Thyroid gland (tissue), 4 donors: ENCODE data around the gene BCDIN3D. TPM values are rescaled to one million over a fixed set of nuclear protein-coding genes. Genes with fewer than 3 reads are reported as not detected.

Experiments
- DNase-seq, 2 donors: peaks; one replicate each; pipeline ENCODE4 v3.0.0-alpha.2; 2019
- H3K27ac ChIP-seq, 3 donors: fragments of 200-600 bp; sonication (generic); 1 replicate in 2 of 3; 2 replicates in 1 of 3; pipeline ENCODE4 v1.5.1; 2016 to 2019; ENCODE audit warnings: mild to moderate bottlenecking in 1 of 3, moderate library complexity in 1 of 3
- H3K27me3 ChIP-seq: fragments of 200-600 bp; sonication (generic); one replicate; pipeline ENCODE4 v1.5.1; 2019
- H3K36me3 ChIP-seq, 2 donors: fragments of 200-600 bp; sonication (generic); one replicate each; pipeline ENCODE4 v1.5.1; 2016 to 2019
- H3K4me1 ChIP-seq, 2 donors: fragments of 200-600 bp; sonication (generic); one replicate each; pipeline ENCODE4 v1.5.1; 2017 to 2019
- H3K4me3 ChIP-seq, 3 donors: fragments of 200-600 bp; sonication (generic); replicated peaks in 1 of 3; 1 replicate in 2 of 3; 2 replicates in 1 of 3; pipeline ENCODE4 v1.5.1; 2016; ENCODE audit warnings: mild to moderate bottlenecking in 1 of 3
- H3K9me3 ChIP-seq: fragments of 200-600 bp; sonication (generic); one replicate; pipeline ENCODE4 v1.5.1; 2017
- POLR2A ChIP-seq, 2 donors: fragments of 450-650 bp; IDR thresholded peaks; one replicate each; pipeline ENCODE4 v1.6.1; 2017; ENCODE audit warnings: antibody characterized with exemption in 2 of 2, mild to moderate bottlenecking in 2 of 2, moderate library complexity in 1 of 2
- WGBS, 2 donors: methylation state at CpG; one replicate each; pipeline ENCODE4 v1.1.5; 2017; 5-methylcytosine and 5-hydroxymethylcytosine counted together
- intact Hi-C: fragments of 100-400 bp; cut with DNase I; formaldehyde crosslinking; loops from one replicate; pipeline ENCODE4 v1.15.1; 2023
- total RNA-seq, 4 donors: library from RNA; depleted of rRNA; stranded (reverse); fragments of >200 nt; gene quantifications; one replicate each; pipeline ENCODE4 v1.2.3, GENCODE V29; 2016
- TF ChIP-seq, protein P1 (sequence below), 6 experiments: fragments of 200-600 bp in 3 of 6; fragments of 450-650 bp in 3 of 6; sonication (generic) in 3 of 6; IDR thresholded peaks; one replicate each; pipeline ENCODE4 v1.5.1; 2016 to 2019; ENCODE audit warnings: antibody characterized with exemption in 6 of 6, mild to moderate bottlenecking in 2 of 6, inconsistent platforms in 1 of 6, moderate library complexity in 1 of 6

Gene BCDIN3D
- total RNA-seq, 4 donors from 2014 or later, result 3.9 to 6.1 (median 4.1) TPM

DNA sequence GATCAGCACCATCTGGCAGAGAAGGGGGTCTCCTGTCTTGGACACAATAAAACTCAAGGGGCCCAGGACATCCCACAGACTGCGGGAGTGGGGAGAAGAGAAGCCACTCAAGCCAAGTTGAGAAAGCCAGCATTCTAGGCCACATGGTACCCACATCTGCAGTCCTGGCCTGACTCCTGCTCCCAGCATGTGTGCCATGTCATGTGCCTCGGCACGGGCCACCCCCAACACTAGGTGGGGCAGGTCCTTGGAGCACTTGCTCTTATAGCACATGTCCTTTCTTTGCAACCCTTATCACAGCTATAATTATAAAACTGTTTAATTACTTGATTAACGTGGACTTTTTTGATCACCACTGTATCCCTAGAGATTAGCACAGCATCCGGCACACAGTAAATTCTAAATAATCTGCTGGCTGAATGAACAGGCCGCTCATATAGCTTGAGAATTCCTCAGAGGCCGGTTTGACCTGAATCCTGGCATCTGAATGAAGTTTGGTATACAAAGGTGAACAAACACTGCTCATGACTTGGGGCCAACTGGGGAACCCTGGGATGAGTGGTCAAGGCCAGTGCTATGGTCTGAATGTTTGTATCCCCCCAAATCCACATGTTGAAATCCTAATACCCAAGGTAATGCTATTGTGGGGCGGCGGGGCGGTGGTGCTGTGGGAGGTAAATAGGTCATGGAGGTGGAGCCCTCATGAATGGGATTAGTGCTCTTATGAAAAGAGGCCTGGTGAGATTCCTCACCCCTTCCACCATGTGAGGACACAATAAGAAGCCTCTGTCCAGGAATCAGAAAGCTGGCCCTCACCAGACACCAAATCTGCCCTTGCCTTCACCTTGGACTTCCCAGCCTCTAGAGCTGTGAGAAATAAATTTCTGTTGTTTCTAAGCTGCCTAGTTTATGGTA is 21.3 kb downstream of the BCDIN3D start:
- intact Hi-C loops, result loop anchor here (10.0 kb wide), 1 partner anchor 177 kb away; no protein-coding TSS in a partner anchor
- Histone ChIP-seq H3K9me3 (no peaks in the 10 kb centered on the region), H3K4me3 (no peak overlapping the region), H3K27me3 (no peaks in the 10 kb centered on the region), H3K27ac (no peak overlapping the region), H3K4me1 (peaks cover 6 to 28% of the 10 kb centered on the region in 2 donors), H3K36me3 (no peaks in the 10 kb centered on the region)
- no peak for DNase-seq
- WGBS, 2 donors, result 86 to 88% methylated on average over 10 of the region's 10 CpGs
- no peak for TF ChIP-seq POLR2A (IDR thresholded peaks at IDR 0.05)
- TF ChIP-seq, protein P1, sequence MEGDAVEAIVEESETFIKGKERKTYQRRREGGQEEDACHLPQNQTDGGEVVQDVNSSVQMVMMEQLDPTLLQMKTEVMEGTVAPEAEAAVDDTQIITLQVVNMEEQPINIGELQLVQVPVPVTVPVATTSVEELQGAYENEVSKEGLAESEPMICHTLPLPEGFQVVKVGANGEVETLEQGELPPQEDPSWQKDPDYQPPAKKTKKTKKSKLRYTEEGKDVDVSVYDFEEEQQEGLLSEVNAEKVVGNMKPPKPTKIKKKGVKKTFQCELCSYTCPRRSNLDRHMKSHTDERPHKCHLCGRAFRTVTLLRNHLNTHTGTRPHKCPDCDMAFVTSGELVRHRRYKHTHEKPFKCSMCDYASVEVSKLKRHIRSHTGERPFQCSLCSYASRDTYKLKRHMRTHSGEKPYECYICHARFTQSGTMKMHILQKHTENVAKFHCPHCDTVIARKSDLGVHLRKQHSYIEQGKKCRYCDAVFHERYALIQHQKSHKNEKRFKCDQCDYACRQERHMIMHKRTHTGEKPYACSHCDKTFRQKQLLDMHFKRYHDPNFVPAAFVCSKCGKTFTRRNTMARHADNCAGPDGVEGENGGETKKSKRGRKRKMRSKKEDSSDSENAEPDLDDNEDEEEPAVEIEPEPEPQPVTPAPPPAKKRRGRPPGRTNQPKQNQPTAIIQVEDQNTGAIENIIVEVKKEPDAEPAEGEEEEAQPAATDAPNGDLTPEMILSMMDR (IDR thresholded peaks at IDR 0.05), result no peak

DNA sequence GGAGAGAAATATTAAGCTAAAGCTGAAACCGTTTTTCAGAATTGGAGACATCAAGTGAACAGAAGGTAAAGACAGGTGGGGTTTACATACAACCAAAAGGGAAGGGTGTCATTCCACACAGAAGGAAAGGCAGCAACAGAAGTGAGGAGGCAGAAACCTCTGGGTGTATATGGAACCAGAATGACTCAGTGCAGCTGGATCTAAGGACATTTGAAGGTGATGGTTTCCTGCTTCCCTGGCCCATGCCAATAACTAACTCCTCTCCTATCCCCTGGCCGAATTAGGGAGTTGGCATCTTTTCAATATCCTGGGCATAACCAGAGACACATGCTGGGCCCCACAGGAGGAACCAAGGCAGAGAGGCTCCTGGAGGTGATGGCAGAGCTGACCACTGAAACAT is 23.1 kb downstream of the BCDIN3D start:
- intact Hi-C loops, result loop anchor here (10.0 kb wide), 1 partner anchor 175 kb away; no protein-coding TSS in a partner anchor
- H3K4me1 ChIP-seq, result peaks cover 0 to 11% of the 10 kb centered on the region in 2 donors
- TF ChIP-seq, protein P1 (IDR thresholded peaks at IDR 0.05), result no peak
- no peak for TF ChIP-seq POLR2A (IDR thresholded peaks at IDR 0.05)

DNA sequence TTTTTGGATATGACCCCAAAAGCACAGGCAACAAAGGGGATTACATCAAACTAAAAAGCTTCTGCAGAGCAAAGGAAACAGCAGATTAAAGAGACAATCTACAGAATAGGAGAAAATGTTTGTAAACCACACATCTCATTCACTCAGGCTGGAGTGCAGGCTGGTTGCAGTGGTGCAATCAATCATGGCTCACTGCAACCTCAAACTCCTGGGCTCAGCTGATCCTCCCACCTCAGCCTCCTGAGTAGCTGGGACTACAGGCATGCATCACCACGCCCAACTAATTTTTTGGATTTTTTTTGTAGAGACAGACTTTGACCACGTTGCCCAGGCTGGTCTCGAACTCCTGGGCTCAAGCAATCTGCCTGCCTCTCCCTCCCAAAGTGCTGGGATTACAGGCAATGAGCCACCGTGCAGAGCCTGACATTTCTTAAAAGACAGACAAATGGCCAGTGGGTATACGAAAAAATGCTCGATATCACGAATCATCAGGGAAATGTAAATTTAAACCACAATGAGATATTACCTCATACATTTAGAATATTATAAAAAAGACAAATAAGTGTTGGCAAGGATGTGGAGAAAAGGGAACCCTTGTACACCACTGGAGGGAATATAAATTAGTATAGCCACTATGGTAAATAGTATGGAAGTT is 24.5 kb downstream of the BCDIN3D start:
- TF ChIP-seq POLR2A (IDR thresholded peaks at IDR 0.05), result no peak
- TF ChIP-seq, protein P1 (IDR thresholded peaks at IDR 0.05), result no peak
- 84 to 91% methylated on average over 7 of the region's 7 CpGs for WGBS, 2 donors
- no peak overlapping the region for H3K4me3 ChIP-seq

More for the DNA sequence above, 23.1 kb downstream of the BCDIN3D start:
- Histone ChIP-seq H3K4me3 (no peak overlapping the region), H3K27me3 (no peaks in the 10 kb centered on the region), H3K9me3 (no peaks in the 10 kb centered on the region), H3K36me3 (no peaks in the 10 kb centered on the region), H3K27ac (no peak overlapping the region)
- no peak for DNase-seq
- 56 to 81% methylated on average over 2 of the region's 2 CpGs for WGBS, 2 donors

DNA sequence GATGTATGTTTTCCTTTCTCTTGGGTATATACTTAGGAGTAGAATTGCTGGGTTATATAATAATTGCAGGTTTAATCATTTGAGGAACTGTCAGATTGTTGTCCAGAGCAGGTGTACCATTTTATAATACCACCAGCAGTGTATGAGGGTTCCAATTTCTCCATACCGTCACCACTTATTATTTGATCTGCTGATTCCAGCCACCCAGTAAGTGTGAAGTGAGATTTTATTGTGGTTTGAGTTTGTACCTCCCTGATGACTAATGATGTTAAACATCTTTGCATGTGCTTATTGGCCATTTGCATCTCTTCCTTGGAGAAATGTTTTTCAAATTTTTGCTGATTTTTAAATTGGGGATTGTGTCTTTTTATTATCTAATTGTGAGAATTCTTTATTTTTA is 29.8 kb downstream of the BCDIN3D start:
- DNase-seq, result no peak
- peaks cover 0 to 22% of the 10 kb centered on the region in 2 donors for H3K4me1 ChIP-seq
- 88 to 90% methylated on average over 1 of the region's 1 CpG for WGBS, 2 donors
- H3K27me3 ChIP-seq, result no peaks in the 10 kb centered on the region
- no peaks in the 10 kb centered on the region for H3K9me3 ChIP-seq
- H3K36me3 ChIP-seq, result no peaks in the 10 kb centered on the region
- H3K27ac ChIP-seq, result no peak overlapping the region
- no peak for TF ChIP-seq POLR2A (IDR thresholded peaks at IDR 0.05)
- TF ChIP-seq, protein P1 (IDR thresholded peaks at IDR 0.05), result no peak
- no peak overlapping the region for H3K4me3 ChIP-seq
- intact Hi-C loops, result no loop called here

More for the DNA sequence above, 24.5 kb downstream of the BCDIN3D start:
- no peaks in the 10 kb centered on the region for H3K27me3 ChIP-seq
- peaks cover 0 to 3% of the 10 kb centered on the region in 2 donors for H3K4me1 ChIP-seq
- H3K27ac ChIP-seq, result no peak overlapping the region
- H3K36me3 ChIP-seq, result no peaks in the 10 kb centered on the region
- H3K9me3 ChIP-seq, result no peaks in the 10 kb centered on the region
- intact Hi-C loops, result no loop called here
- DNase-seq, result no peak
